Measurements from ENCODE around the gene CHMP4B.

DNA sequence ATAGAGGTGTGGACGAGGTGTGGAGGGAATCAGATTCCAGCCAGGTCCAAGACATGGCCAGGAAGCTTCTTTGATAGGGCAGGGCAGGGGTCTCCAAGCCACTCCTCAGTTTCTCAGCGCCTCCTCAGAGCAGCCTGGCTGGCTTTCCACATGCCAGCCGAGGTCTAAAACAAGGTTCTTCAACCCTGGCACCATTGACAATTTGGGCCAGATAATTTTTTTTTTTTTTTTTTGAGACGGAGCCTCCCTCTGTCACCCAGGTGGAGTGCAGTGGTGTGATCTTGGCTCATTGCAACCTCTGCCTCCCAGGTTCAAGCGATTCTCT is 21.3 kb upstream of the CHMP4B start:
- TF ChIP-seq POLR2A (IDR thresholded peaks at IDR 0.05): no peak
- no peak for TF ChIP-seq CTCF (IDR thresholded peaks at IDR 0.05)
